Posterior vena cava (tissue), 2 donors: ENCODE measurements around the gene CDH15. TPM values are rescaled to one million over a fixed set of nuclear protein-coding genes. Genes with fewer than 3 reads are reported as not detected.

Experiments
- DNase-seq: peaks from one replicate; pipeline ENCODE4 v3.0.0-alpha.2; 2020; ENCODE audit warnings: low spot score
- intact Hi-C, 2 donors: fragments of 100-400 bp; cut with DNase I; formaldehyde crosslinking; loops; one replicate each; pipeline versions ENCODE4 v1.14.1 to v1.14.2; 2022 to 2023
- long read RNA-seq, 2 donors: library from polyadenylated mRNA; unstranded; transcript quantifications; one replicate each; pipeline ENCODE4 v2.0.0, GENCODE V29; 2020 to 2021
- total RNA-seq, 2 donors: library from RNA; stranded (reverse); fragmentation: NEBNext Ultra II Directional; extraction: Animal tissue kit (Norgen Biotek cat#: 25700); gene quantifications; one replicate each; pipeline ENCODE4 v1.2.1, GENCODE V29; 2021
- donor health status: DM: yes; HTN: yes; CAD: no.
- donor health status: DM: yes; HTN: yes; CAD: no.

Gene CDH15, protein sequence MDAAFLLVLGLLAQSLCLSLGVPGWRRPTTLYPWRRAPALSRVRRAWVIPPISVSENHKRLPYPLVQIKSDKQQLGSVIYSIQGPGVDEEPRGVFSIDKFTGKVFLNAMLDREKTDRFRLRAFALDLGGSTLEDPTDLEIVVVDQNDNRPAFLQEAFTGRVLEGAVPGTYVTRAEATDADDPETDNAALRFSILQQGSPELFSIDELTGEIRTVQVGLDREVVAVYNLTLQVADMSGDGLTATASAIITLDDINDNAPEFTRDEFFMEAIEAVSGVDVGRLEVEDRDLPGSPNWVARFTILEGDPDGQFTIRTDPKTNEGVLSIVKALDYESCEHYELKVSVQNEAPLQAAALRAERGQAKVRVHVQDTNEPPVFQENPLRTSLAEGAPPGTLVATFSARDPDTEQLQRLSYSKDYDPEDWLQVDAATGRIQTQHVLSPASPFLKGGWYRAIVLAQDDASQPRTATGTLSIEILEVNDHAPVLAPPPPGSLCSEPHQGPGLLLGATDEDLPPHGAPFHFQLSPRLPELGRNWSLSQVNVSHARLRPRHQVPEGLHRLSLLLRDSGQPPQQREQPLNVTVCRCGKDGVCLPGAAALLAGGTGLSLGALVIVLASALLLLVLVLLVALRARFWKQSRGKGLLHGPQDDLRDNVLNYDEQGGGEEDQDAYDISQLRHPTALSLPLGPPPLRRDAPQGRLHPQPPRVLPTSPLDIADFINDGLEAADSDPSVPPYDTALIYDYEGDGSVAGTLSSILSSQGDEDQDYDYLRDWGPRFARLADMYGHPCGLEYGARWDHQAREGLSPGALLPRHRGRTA
- total RNA-seq, result under 1 TPM in 1 of 2 donors, not detected in 1; 0.46 TPM
- long read RNA-seq, donor 1, result 0 reads
- long read RNA-seq, donor 2, result 0 reads

DNA sequence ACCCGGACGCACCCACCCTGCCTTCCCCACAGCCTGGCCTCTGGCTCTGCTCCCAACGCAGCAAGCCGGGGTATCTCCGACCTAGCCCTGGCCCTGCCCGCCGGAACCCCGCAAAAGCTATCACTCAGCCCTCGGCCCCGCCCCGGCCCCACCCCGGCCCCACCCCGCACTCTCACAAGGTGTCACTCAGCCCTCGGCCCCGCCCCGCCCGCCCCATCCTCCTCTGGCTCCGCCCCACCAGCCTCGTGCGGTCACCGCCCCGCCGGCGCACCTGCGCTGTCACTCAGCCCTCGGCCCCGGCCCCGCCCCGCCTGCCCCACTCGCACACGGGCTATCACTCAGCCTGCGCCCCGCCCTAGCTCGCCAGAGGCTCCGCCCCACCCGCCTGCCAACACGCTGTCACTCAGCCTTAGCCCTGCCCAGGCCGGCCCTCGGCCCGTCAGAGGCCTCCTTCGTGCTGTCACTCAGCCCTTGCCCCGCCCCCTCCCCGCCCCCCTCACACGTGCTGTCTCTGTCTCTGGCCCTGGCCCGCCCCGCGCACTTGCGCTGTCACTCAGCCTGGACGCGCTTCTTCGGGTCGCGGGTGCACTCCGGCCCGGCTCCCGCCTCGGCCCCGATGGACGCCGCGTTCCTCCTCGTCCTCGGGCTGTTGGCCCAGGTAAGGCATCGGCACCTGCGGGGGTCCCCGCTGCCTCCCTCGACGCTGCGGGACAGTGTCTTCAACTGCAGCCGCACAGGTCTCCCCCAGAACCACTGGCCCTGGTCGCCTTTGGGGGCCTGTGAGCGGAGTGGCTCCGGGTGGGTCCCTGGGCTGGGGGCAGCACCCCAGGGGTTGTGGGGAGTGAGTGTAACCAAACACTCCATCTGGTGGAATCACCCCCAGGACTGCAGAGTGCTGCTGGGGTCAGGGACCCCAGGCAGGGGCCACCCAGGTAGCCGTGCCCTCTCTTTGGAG, at the start of gene CDH15:
TSS of gene CDH15 (plus strand) at position 533 of the 955 bp plus-strand sequence. CDS start at position 617, 84 bp downstream.
- intact Hi-C loops, result no loop called here

DNA sequence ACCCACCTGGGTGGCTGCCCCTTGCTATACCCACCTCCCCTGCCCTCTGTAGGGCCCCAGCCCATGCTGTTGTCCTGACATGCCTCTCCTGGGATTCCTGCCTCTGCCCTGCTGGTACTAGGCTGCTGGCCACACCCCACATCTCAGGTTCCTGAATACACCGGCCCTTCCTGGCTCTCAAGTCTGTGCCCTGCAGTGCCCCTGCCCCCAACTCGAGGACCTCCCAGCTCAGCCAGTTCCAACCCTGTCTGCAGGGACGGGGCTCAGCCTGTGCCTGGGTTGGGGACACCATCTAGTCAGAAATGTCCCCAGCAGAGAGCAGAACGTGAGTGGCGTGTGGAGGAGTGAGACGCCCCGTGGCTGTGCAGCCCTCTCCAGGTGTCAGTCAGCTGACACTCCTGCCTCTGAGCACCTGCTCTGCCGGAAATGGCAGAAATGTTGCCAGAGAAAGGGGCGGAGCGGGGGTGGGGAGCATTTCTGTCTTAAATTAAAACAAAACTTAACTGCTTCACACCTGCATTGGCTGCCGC, 49.2 kb upstream of the CDH15 start:
- DNase-seq, result peak; percentile 74

More for the DNA sequence above, at the start of gene CDH15:
- peak; percentile 96 for DNase-seq

DNA sequence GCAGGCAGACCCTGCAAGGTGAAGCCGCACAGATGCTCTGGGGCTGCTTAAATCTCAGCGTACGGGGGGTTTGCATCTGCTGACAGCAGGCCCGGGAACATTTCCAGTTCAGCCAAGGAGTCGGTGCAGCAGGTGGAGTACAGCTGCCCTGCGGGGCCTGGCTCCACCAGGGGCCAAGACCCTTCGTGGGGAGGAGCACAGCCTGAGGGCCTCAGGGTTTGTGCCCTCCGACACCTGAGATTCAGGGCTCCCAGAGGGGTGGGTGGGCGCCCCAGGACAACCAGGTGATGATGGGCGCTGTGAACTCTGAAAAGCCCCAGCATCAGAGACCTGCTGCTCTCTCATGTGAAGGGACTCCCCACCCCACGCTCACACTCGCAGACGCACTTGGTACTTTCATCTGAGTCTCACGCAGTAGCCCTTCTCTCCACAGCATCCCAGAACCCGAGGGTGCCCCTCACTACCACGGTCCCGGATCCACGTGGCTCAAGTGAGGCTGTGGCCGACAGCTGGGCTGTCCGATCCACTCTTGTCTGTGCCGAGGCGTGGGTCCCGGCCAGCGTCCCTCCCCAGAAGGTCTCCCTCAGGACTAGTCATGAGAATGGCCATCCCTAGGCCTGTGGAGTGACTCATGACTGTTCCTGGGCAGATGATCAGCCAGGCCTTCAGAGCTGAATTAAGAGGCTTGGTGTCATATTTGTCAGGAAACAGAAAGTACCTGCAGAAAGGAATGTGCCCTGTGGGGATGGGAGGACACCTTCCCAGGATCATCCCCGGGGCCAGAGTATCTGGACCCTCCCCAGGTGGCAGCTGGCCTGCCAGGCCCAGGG, 48.3 kb upstream of the CDH15 start:
- intact Hi-C loops, result no loop called here
- peak; percentile 68 for DNase-seq

More for the DNA sequence above, 49.2 kb upstream of the CDH15 start:
- intact Hi-C loops, result no loop called here

DNA sequence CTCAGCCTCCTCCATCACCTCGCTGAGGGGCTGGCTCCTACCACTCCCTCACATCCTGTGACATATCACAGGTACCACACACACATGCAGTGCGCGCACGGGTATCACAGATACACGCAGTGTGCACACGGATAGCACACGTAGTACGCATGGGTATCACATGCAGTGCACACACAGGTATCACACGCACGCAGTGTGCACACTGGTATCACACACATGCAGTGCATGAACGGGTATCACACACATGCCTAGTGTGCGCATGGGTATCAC, 47.8 kb upstream of the CDH15 start:
- DNase-seq, result peak; percentile 40
- intact Hi-C loops, result no loop called here

DNA sequence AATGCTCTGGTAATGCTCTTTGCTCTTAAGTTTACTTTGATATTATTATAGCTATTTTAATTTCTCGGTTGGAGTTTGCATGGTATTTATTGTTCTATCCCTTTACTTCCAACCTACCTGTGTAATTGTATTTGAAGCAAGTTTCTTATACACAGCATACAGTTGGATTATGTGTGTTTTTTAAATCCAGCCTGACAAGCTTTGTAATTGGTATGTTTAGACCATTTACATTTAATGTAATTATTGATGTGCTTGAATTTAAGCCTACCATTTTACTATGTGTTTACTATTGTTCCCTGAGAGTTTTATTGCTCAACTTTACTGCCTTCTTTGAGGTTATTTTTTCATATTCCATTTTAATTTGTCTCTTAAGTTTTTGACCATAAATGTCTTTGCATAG, 42.2 kb upstream of the CDH15 start:
- intact Hi-C loops, result no loop called here
- no peak for DNase-seq

DNA sequence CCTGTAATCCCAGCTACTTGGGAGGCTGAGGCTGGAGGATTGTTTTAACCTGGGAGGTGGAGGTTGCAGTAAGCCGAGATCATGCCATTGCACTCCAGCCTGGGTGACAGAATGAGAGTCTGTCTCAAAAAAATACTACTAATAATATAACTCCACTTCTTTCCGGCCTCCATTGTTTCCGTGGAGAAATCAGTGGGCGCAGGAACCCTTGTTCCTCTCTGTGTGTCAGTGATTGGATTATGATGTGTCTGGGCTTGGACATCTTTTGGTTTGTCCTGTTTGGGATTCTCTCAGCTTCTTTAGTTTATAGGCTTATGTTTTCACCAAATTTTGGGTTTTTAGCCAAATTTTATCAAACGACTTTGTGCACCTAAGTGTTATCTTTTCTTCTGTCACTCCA, 41.1 kb upstream of the CDH15 start:
- no peak for DNase-seq
- intact Hi-C loops, result no loop called here

DNA sequence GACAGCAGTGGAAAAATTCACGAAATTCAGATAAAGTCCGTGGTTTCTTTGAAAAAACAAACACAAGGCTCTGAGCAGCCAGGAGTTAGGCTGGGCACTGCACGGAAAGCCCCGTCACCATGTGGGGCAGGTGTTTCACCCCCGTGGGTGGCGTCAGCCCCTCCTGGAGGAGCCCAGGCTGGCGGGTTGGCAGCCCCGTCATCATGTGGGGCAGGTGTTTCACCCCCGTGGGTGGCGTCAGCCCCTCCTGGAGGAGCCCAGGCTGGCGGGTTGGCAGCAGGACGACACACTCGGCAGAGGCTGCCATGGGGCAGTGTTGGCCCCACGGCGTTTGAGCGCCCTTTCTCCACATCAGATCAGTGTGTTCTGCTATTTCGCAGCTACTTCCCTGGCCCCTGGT, 39.8 kb upstream of the CDH15 start:
- peak; percentile 45 for DNase-seq
- intact Hi-C loops, result no loop called here

DNA sequence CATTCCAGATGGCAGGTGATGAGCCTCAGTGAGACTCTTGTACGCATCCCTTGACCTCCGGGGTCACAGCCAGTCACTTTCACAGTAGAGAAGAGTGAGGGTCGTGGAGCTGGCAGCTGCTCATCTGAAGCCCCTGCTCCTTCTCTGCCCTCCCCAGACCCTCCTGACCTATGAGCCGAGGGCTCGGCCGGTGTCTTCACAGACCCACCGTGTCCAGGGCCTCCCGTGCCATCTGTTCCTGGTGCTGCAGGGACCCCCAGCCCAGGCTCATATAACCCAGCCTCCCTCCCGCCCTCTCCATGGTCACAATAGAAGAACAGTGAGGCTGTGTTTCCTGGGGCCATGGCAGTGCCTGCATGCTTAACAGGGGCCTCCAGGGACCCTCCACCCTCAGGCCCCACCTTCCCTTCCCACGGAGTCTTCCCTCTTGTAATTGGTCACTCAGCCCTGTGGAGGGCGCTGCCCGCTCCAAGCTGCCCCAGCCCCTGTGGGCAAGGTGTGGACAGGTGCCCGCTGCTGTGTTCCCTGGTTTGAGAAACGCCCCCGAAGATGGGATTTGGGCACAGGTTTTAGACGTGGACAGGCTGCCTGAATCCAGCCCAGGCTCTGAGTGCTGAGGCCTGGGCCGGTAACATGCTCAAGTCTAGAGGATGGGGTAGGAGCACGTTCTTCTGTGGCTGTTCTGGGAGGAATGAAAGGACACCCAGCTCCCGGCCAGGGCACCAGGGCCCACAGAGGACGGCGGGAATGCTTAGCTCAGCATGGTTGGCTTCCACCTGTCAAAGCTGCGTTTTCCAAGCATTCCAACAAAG, 39.1 kb upstream of the CDH15 start:
- intact Hi-C loops, result no loop called here

DNA sequence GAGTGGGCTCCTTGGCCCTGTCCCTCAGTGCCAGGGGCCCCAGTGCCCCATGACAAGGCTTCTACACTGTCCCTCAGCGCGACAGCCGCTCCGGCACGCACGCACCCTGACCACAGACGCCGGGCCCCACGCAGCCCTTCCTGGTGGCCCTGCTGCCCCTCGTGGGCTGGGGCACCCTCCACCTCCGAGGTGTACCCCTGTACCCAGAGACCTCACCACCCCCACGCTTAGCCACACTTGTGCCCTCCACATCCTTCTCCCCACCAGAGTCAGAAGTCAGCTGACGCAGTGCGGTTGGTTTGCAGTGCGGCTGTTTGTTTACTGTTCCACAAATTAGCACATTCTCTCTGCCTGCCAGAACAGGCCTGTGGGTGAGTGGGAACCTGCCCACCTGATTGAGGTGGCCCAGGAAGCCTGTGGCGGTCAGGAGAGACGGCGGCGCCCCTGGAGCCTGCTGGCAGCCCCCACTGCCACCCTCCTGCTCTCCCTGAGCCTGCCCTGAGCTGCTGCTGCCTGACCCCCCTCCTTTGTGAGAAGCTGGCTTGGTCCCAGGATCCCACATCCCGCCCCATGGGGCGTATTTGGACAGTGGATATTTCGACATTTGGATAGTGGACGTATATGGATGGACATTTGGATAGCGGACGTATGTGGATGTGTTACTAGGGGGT, 38.0 kb upstream of the CDH15 start:
- peak; percentile 77 for DNase-seq
- intact Hi-C loops, result no loop called here

More for the DNA sequence above, 39.1 kb upstream of the CDH15 start:
- DNase-seq, result peak; percentile 53

DNA sequence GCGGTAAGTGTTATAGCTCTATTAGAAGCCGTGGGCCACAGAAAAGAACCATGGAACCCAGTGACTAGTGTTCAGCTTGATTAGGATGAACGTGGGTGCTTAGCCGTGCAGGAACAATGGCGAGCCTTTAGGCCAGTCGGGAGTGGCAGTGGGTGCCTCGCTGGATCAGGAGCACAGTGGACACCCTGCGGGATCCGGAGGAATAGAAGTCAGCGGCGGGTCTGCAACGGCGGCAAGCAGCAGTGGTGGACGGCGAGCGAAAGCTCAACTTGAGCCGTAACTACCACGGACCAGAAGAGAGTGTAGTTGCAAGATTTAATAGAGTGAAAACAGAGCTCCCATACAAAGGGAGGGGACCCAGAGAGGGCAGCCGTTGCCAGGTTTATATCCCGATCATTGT, 37.3 kb upstream of the CDH15 start:
- intact Hi-C loops, result no loop called here
- DNase-seq, result peak; percentile 66

DNA sequence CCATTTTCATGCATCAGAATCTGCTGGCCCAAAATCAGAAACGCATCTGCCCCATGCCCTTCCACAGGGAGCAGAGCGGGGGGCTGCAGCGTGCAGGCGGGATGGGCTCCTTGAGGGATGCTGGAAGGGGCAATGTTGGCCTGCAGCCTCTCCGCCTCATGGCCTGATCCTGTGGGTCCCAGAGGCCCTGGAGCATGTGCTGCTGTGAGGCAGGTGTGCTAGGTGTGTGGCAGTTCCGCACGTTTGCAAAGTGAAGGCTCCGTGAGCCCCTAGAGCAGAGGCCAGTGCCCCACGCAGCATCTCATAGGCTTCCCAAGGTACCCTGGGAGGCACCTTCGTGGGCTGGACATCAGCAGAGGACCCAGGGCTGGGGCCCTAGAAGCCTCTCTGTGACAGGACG, 36.4 kb upstream of the CDH15 start:
- intact Hi-C loops, result no loop called here
- peak; percentile 46 for DNase-seq

DNA sequence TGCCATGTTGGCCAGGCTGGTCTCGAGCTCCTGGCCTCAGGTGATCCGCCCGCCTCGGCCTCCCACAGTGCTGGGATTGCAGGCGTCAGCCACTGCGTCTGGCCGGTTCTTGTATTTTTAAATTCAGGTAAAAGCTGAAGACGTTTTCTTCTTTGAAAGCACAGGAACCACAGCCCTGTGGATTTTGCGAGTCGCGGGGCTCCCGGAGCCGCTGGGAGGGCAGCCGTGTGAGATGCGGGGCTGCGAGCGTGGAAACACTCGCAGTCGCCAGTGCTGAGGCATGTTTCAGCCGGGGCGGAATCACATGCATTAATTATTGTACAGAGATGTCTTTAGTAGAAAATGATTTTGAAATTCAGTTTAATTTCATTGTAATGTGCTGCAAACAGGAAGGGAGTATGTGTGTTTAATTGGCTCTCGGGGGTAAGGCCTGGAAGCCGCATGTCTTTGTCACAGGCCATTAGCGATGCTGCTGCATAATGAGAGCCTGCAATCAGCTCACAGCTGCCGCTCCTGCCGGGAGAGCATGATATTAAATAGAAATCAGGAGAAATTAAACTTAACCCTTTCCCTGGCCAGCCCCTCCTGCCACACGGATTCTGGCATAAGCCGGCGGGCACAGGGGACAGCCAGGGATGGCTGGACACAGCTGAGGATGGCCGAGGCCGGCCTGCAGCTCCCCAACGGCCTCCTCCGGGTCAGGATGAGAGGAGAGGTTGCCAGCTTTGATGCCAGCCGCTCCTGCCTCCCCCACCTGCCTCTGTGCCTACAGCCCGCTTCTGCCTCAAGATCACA, 35.4 kb upstream of the CDH15 start:
- intact Hi-C loops, result no loop called here
- peak; percentile 60 for DNase-seq

DNA sequence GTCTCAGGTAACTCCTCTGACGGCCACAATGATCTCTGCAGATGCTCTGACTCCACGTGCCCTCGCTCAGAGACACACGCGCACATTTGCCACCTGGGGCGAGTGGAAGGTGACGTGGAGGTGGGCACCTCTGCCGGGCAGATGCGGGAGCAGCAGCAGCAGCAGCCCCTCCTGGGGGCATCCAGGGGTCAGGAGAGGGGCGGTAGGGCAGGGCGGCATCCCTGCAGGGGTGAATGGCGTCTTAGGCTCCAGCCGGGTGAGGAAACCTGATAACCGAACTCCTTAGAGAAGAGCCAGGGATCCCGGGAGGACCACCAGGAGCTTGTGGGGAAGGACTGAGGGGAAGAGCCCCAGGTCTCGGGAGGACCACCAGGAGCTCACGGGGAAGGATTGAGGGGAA, 34.6 kb upstream of the CDH15 start:
- DNase-seq, result peak; percentile 30
- intact Hi-C loops, result no loop called here

DNA sequence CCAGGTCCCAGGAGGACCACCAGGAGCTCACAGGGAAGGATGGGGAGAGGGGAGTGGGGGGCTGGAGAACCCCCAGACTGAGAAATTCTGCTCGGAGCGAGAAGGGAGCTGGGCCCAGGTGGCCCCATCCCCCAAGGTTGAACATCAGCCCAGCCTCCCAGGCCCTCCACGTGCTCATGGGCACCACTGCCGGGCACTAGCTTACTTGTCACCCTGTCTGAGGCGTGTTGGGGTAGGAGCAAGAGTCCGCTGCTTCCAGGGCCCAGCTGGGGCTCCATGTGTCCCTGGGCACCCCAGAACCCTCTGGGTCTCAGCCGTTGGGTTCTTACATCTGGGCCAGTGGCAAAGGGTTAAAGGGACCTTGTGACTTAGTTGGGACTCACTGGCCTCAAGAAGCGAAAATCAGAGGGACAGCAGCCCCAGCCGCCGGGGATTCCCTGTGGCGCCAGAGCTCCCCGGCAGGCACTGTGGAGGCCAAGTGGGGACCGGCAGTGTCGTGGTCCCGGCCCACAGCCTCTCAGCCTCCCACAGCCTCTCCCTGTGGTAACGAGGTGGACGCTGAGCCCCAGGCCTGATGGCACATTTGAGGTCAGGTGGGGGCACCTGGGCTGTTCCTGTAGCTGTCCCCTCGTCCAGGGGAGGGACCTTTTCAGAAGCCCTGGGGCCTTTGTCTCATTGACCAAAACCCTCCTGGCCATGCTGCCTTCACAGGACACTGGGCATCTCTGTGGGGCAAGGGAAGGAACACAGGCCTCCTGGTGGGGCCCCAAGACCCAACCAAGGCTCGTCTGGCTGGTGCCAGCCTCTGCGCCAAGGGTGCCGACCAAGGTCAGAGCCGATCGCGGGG, 33.7 kb upstream of the CDH15 start:
- peak; percentile 64 for DNase-seq
- intact Hi-C loops, result no loop called here

DNA sequence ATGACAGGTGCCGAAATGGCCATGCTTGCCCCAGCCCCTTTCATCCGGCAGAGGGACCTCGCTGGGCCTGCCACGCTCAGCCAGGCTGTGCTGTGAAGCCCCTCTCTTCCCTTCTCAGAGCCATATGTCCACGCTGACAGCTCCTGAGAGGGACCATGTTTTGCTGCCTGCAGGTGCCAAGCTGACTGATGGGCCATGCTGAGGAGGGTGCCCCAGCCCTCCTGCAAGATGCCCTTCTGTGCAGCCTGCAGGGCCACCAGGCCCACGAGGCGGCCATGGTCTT, 33.1 kb upstream of the CDH15 start:
- DNase-seq, result peak; percentile 46
- intact Hi-C loops, result no loop called here
